ENCODE measurements around the gene CCT8. TPM values are rescaled to one million over a fixed set of nuclear protein-coding genes. Genes with fewer than 3 reads are reported as not detected.

CCT8 gene
- total RNA-seq (2011; cell fraction: chromatin; rRNA removed; ENCODE audit: low replicate concordance): 125 and 302 TPM in 2 replicates
- total RNA-seq (2011; cell fraction: nucleolus; rRNA removed): 96.4 and 110 TPM in 2 replicates
- 142 and 158 TPM in 2 replicates for total RNA-seq (2011; cell fraction: nucleoplasm; rRNA removed)
- 431 and 451 TPM in 2 replicates for total RNA-seq (2014; rRNA removed)
- 677 and 776 TPM in 2 replicates for total RNA-seq (2014; rRNA removed; fragmentation: Illumina TruSeq; extraction: Trizol)
- total RNA-seq (2015; rRNA removed; fragmentation: Illumina TruSeq; extraction: Trizol): 512 and 540 TPM in 2 replicates
- 573 and 579 TPM in 2 replicates for total RNA-seq (2021)
- 523 and 739 TPM in 2 replicates for polyA plus RNA-seq (2011; rRNA removed)
- 168 and 344 TPM in 2 replicates for polyA plus RNA-seq (2011; cell fraction: cytosol; rRNA removed)
- 149 and 297 TPM in 2 replicates for polyA plus RNA-seq (2011; cell fraction: nucleus; rRNA removed)
- 444 and 544 TPM in 2 replicates for polyA plus RNA-seq (2012)
- 701 and 741 TPM in 2 replicates for polyA plus RNA-seq (2014; fragmentation: Illumina TruSeq; extraction: Trizol)
- 1,000 to 10,000 TPM in 1 of 2 experiments, 100 to 1,000 TPM in 1; 705 to 1,153 TPM for polyA plus RNA-seq (2014; fragmentation: Nextera tagmentation; extraction: Ambion mirVana)
- polyA plus RNA-seq (2014; rRNA removed): 625 and 647 TPM in 2 replicates
- 1,155 and 1,163 TPM in 2 replicates for polyA minus RNA-seq (2011; rRNA and poly(A)+ RNA removed)
- polyA minus RNA-seq (2011; cell fraction: cytosol; rRNA and poly(A)+ RNA removed): 311 and 378 TPM in 2 replicates
- 102 and 224 TPM in 2 replicates for polyA minus RNA-seq (2011; cell fraction: nucleus; rRNA and poly(A)+ RNA removed)
- Bru-seq, nascent RNA: percentile 98 among the genes with signal in this experiment
- BruChase-seq, experiment 1, labeled RNA remaining after a 2-hour chase: percentile 98 among the genes with signal in this experiment
- percentile 99 among the genes with signal in this experiment for BruChase-seq, experiment 2, labeled RNA remaining after a 6-hour chase
- long read RNA-seq, experiment 1, transcript CCT8-201 (15 exons, 2,005 nt): major isoform, 2,068 of 2,617 reads
- long read RNA-seq, experiment 1, transcript CCT8-204 (15 exons, 1,872 nt): minor isoform, 8 of 2,617 reads
- long read RNA-seq, experiment 1, partial matches to known transcripts: 387 of 2,617 reads
- long read RNA-seq, experiment 1, other reads (novel, unspliced or antisense): 150 of 2,617 reads
- long read RNA-seq, experiment 2, transcript CCT8-210 (5 exons, 1,326 nt): major isoform, 11 of 806 reads
- long read RNA-seq, experiment 2, partial matches to known transcripts: 142 of 806 reads
- long read RNA-seq, experiment 2, other reads (novel, unspliced or antisense): 653 of 806 reads
- long read RNA-seq, experiment 3, transcript CCT8-201 (15 exons, 2,005 nt): major isoform, 1,891 of 2,167 reads
- long read RNA-seq, experiment 3, partial matches to known transcripts: 124 of 2,167 reads
- long read RNA-seq, experiment 3, other reads (novel, unspliced or antisense): 146 of 2,167 reads

- under 1% methylated on average over 59 of the region's 62 CpGs for WGBS (ENCODE audit: insufficient coverage, low coverage, missing lambda C conversion rate)
- Histone ChIP-seq H2AFZ (ENCODE audit: low read depth, low read length) (peak within 1 kb of the TSS; percentile 95), H3K36me3 (ENCODE audit: control insufficient read depth, insufficient read depth, low read length) (peaks cover 42% of the 10 kb centered on the region), H3K4me3 (peak within 1 kb of the TSS; percentile 83), H3K27me3 (ENCODE audit: control insufficient read depth in 2 of 2, insufficient read depth in 2 of 2, low read length in 2 of 2) (no peaks in the 10 kb centered on the region), H3K9ac (ENCODE audit: insufficient read depth in 1 of 2, low read depth in 2 of 2, low read length in 2 of 2) (peak within 1 kb of the TSS; percentile 96 to 97), H3K4me2 (ENCODE audit: insufficient read depth, low read length) (peak within 1 kb of the TSS; percentile 88), H3K27ac (ENCODE audit: extremely low read depth, low read depth, low read length) (peak within 1 kb of the TSS; percentile 92), H3K4me1 (replicated peaks in 1 of 2; ENCODE audit: control insufficient read depth in 2 of 2, insufficient read depth in 2 of 2, low read length in 2 of 2) (peaks cover 8 to 9% of the 10 kb centered on the region in 2 experiments), H3K79me2 (ENCODE audit: control insufficient read depth, insufficient read depth, low read length) (peaks cover 56% of the 10 kb centered on the region), H3K9me3 (replicated peaks; ENCODE audit: control insufficient read depth, insufficient read depth, low read depth, low read length) (no peaks in the 10 kb centered on the region; the same call in 1 of the 2 replicates), H3K9me1 (ENCODE audit: control insufficient read depth, insufficient read depth, low read length) (no peaks in the 10 kb centered on the region), H4K20me1 (replicated peaks; ENCODE audit: control insufficient read depth, insufficient read depth, low read length) (peaks cover 19% of the 10 kb centered on the region)
- intact Hi-C loops (cut with micrococcal nuclease): loop anchor here (1.0 to 5.0 kb wide), 5 partner anchors 51 to 574 kb away; partner anchors contain the start of genes LTN1 and USP16
- peak; percentile 99 to 100 (median 99) for DNase-seq (ENCODE audit: extremely low read depth in 1 of 4, low spot score in 3 of 4)
- BruUV-seq (replicated peaks): TSS peak; percentile 63
- peak; percentile 97 for FAIRE-seq
- in situ Hi-C loops (cut with MboI): no loop called here
- POLR2A ChIA-PET: interaction anchor here (0.6 to 5.0 kb wide), 22 partner anchors 8 to 288 kb away, joined by 3 to 31 read pairs (median 4); partner anchors contain the start of gene USP16
- CTCF ChIA-PET (ENCODE audit: low intra/inter-chr PET ratio): no interaction called here
- ATAC-seq: peak; percentile 97
- TF ChIP-seq TRIM24 (IDR thresholded peaks at IDR 0.05) (no peak), HEY1 (CRISPR knock-in tag; IDR thresholded peaks at IDR 0.05; ENCODE audit: borderline replicate concordance) (no peak), ZKSCAN8 (CRISPR knock-in tag; IDR thresholded peaks at IDR 0.05) (no peak), TRIM28 (IDR thresholded peaks at IDR 0.05) (no peak), TAF1 (IDR thresholded peaks at IDR 0.05; ENCODE audit: control insufficient read depth, extremely low read depth, insufficient read depth, low read length, severe bottlenecking) (peak; percentile 96), TAF9B (IDR thresholded peaks at IDR 0.05; ENCODE audit: partially characterized antibody) (peak; percentile 84), ZNF143 (CRISPR knock-in tag; IDR thresholded peaks at IDR 0.05) (peak; percentile 87), BRF2 (IDR thresholded peaks at IDR 0.05; ENCODE audit: borderline replicate concordance, insufficient read depth, insufficient read length) (no peak), MBD2 (IDR thresholded peaks at IDR 0.05; ENCODE audit: borderline replicate concordance, low read depth) (peak; percentile 74), TAL1 (IDR thresholded peaks at IDR 0.05) (no peak), SPI1 (IDR thresholded peaks at IDR 0.05; ENCODE audit: borderline replicate concordance, low read depth, low read length) (no peak), SMAD1 (IDR thresholded peaks at IDR 0.05; ENCODE audit: low read depth, low read length, partially characterized antibody) (peak; percentile 86), MAFG (tag; conservative IDR thresholded peaks at IDR 0.05) (no peak)
Measured at GRCh38 chr21:29073222-29074006, at the start of gene CCT8. CCT8 (minus strand) TSS chr21:29073648; CDS start chr21:29073590, 58 bp downstream.

Measured in K562 (cell line).